ENCODE results near the gene COMMD4.
"Not testable (repeated sequence)": the region's sequence is repeated elsewhere in the genome, so short reads cannot be mapped to it uniquely, and the experiment has no call there.

Gene COMMD4

GRCh38 chr15:75329571-75329970 is 6.3 kb upstream of the COMMD4 start:
- no peak for TF ChIP-seq CTCF (IDR thresholded peaks at IDR 0.05; ENCODE audit: insufficient read depth, low read length, poor library complexity, severe bottlenecking)
- H3K36me3 ChIP-seq (ENCODE audit: control insufficient read depth, insufficient read depth, low read length), result no peaks in the 10 kb centered on the region
- DNase-seq (ENCODE audit: extremely low read depth, insufficient read length), result no peak
- no peak overlapping the region for H3K4me3 ChIP-seq (replicated peaks; ENCODE audit: low read depth, low read length)
- H3K27me3 ChIP-seq (replicated peaks; ENCODE audit: control insufficient read depth, insufficient read depth, low read length), result no peaks in the 10 kb centered on the region

- H3K4me3 ChIP-seq (replicated peaks; ENCODE audit: low read depth, low read length); H3K27me3 ChIP-seq (replicated peaks; ENCODE audit: control insufficient read depth, insufficient read depth, low read length); DNase-seq (ENCODE audit: extremely low read depth, insufficient read length); H3K36me3 ChIP-seq (ENCODE audit: control insufficient read depth, insufficient read depth, low read length): not testable (repeated sequence)
Observed at GRCh38 chr15:75332093-75332492, 3.8 kb upstream of the COMMD4 start.

- peak; percentile 26 for DNase-seq (ENCODE audit: extremely low read depth, insufficient read length)
- not testable (repeated sequence) for H3K4me3 ChIP-seq (replicated peaks; ENCODE audit: low read depth, low read length); H3K36me3 ChIP-seq (ENCODE audit: control insufficient read depth, insufficient read depth, low read length); H3K27me3 ChIP-seq (replicated peaks; ENCODE audit: control insufficient read depth, insufficient read depth, low read length)
Observed at GRCh38 chr15:75333654-75334419, 2.0 kb upstream of the COMMD4 start.

GRCh38 chr15:75335313-75335704 is 554 bp upstream of the COMMD4 start:
- H3K27me3 ChIP-seq (replicated peaks; ENCODE audit: control insufficient read depth, insufficient read depth, low read length), result no peaks in the 10 kb centered on the region
- TF ChIP-seq CTCF (IDR thresholded peaks at IDR 0.05; ENCODE audit: insufficient read depth, low read length, poor library complexity, severe bottlenecking), result no peak
- peak overlapping the region; percentile 89 for H3K4me3 ChIP-seq (replicated peaks; ENCODE audit: low read depth, low read length)
- DNase-seq (ENCODE audit: extremely low read depth, insufficient read length), result no peak
- peaks cover 12% of the 10 kb centered on the region for H3K36me3 ChIP-seq (ENCODE audit: control insufficient read depth, insufficient read depth, low read length)

- no peaks in the 10 kb centered on the region for H3K27me3 ChIP-seq (replicated peaks; ENCODE audit: control insufficient read depth, insufficient read depth, low read length)
- TF ChIP-seq CTCF (IDR thresholded peaks at IDR 0.05; ENCODE audit: insufficient read depth, low read length, poor library complexity, severe bottlenecking), result no peak
- no peak overlapping the region for H3K4me3 ChIP-seq (replicated peaks; ENCODE audit: low read depth, low read length)
- H3K36me3 ChIP-seq (ENCODE audit: control insufficient read depth, insufficient read depth, low read length), result peaks cover 12% of the 10 kb centered on the region
- DNase-seq (ENCODE audit: extremely low read depth, insufficient read length), result no peak
Observed at GRCh38 chr15:75338661-75339240, 2.9 kb downstream of the COMMD4 start.

- TF ChIP-seq CTCF (IDR thresholded peaks at IDR 0.05; ENCODE audit: insufficient read depth, low read length, poor library complexity, severe bottlenecking), result no peak
- Histone ChIP-seq H3K36me3 (ENCODE audit: control insufficient read depth, insufficient read depth, low read length) (peaks cover 12% of the 10 kb centered on the region), H3K4me3 (replicated peaks; ENCODE audit: low read depth, low read length) (no peak overlapping the region), H3K27me3 (replicated peaks; ENCODE audit: control insufficient read depth, insufficient read depth, low read length) (no peaks in the 10 kb centered on the region)
- DNase-seq (ENCODE audit: extremely low read depth, insufficient read length), result no peak
Observed at GRCh38 chr15:75339531-75340240, 3.8 kb downstream of the COMMD4 start.

All from GM06990 (cell line).